HepG2 (cell line): ENCODE data around the gene KLK10. TPM values are rescaled to one million over a fixed set of nuclear protein-coding genes. Genes with fewer than 3 reads are reported as not detected.

Source experiments
- ARID3A ChIP-seq: IDR thresholded peaks from 2 replicates; pipeline ENCODE4 v1.6.1; 2012; ENCODE audit warnings: low read depth, low read length, improper control_type of control experiment
- EHMT2 ChIP-seq: fragments of 200-600 bp; sonication (generic); IDR thresholded peaks from 2 replicates; pipeline ENCODE4 v1.7.0; 2017; ENCODE audit warnings: antibody characterized with exemption, low read depth, low read length, borderline replicate concordance
- MED1 ChIP-seq: sonication (generic); formaldehyde crosslinking; IDR thresholded peaks from 2 replicates; pipeline ENCODE4 v1.4.0; 2020; ENCODE audit warnings: missing genetic modification reagents
- PAF1 ChIP-seq: IDR thresholded peaks from 2 replicates; pipeline ENCODE4 v1.6.1; 2016; ENCODE audit warnings: missing genetic modification reagents, missing compliant biosample characterization
- ZNF800 ChIP-seq: sonication (generic); formaldehyde crosslinking; IDR thresholded peaks from 2 replicates; pipeline ENCODE4 v1.4.0; 2020; ENCODE audit warnings: missing genetic modification reagents
- ZSCAN20 ChIP-seq: sonication (generic); formaldehyde crosslinking; IDR thresholded peaks from 2 replicates; pipeline ENCODE4 v1.4.0; 2020; ENCODE audit warnings: missing genetic modification reagents, mild to moderate bottlenecking, borderline replicate concordance
- polyA plus RNA-seq, 8 experiments: library from polyadenylated mRNA; depleted of rRNA in 3 of 8; stranded (reverse) in 7 of 8; unstranded in 1 of 8; fragments of >200 nt; fragmentation: Illumina TruSeq in 4 of 8; extraction: Trizol in 4 of 8; gene quantifications; 2 replicates each; pipeline versions ENCODE4 v1.2.1 to v1.2.3, GENCODE V29; 2011 to 2016; ENCODE audit warnings: low read depth in 4 of 8, missing spikeins in 1 of 8, mixed read lengths in 1 of 8; ENCODE audit not compliant: insufficient read depth in 1 of 8
- total RNA-seq, 5 experiments: library from RNA; depleted of rRNA; stranded (reverse); fragments of >200 nt; fragmentation: Illumina TruSeq; extraction: Trizol; gene quantifications; 2 replicates each; pipeline ENCODE4 v1.2.3, GENCODE V29; 2016; ENCODE audit warnings: low read depth in 1 of 5
- TF ChIP-seq, protein P1 (sequence below): sonication (generic); formaldehyde crosslinking; IDR thresholded peaks from 2 replicates; pipeline ENCODE4; 2020; ENCODE audit warnings: missing genetic modification reagents, mild to moderate bottlenecking, borderline replicate concordance

KLK10 gene
- total and polyA plus RNA-seq, 2 of the 13 experiments (the other 11 are each of a cell fraction or from before 2014, with no cell fraction given): not detected

GRCh38 chr19:51065221-51065960, 45.9 kb upstream of the KLK10 start (continued):
- TF ChIP-seq, protein P1, sequence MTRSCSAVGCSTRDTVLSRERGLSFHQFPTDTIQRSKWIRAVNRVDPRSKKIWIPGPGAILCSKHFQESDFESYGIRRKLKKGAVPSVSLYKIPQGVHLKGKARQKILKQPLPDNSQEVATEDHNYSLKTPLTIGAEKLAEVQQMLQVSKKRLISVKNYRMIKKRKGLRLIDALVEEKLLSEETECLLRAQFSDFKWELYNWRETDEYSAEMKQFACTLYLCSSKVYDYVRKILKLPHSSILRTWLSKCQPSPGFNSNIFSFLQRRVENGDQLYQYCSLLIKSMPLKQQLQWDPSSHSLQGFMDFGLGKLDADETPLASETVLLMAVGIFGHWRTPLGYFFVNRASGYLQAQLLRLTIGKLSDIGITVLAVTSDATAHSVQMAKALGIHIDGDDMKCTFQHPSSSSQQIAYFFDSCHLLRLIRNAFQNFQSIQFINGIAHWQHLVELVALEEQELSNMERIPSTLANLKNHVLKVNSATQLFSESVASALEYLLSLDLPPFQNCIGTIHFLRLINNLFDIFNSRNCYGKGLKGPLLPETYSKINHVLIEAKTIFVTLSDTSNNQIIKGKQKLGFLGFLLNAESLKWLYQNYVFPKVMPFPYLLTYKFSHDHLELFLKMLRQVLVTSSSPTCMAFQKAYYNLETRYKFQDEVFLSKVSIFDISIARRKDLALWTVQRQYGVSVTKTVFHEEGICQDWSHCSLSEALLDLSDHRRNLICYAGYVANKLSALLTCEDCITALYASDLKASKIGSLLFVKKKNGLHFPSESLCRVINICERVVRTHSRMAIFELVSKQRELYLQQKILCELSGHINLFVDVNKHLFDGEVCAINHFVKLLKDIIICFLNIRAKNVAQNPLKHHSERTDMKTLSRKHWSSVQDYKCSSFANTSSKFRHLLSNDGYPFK: no peak
- TF ChIP-seq ARID3A: no peak
- TF ChIP-seq MED1 (CRISPR knock-in tag): no peak
- no peak for TF ChIP-seq ZSCAN20 (CRISPR knock-in tag)
- TF ChIP-seq ZNF800 (CRISPR knock-in tag): no peak
- TF ChIP-seq EHMT2: no peak
- TF ChIP-seq PAF1 (CRISPR knock-in tag): no peak
- TF ChIP-seq, all 625 proteins: peak for 0
